GM12891 (cell line): ENCODE data around the gene DDX41.

Experiments
- POLR2A ChIP-seq: IDR thresholded peaks from 2 replicates; pipeline ENCODE4 v1.6.1; 2011; ENCODE audit warnings: low read depth, low read length, control low read depth
- POLR2AphosphoS5 ChIP-seq: IDR thresholded peaks from 2 replicates; pipeline ENCODE4 v1.6.1; 2011; ENCODE audit warnings: low read depth, low read length, control low read depth
- TAF1 ChIP-seq: IDR thresholded peaks from 2 replicates; pipeline ENCODE4 v1.6.1; 2011; ENCODE audit warnings: low read depth, low read length, control low read depth

DNA sequence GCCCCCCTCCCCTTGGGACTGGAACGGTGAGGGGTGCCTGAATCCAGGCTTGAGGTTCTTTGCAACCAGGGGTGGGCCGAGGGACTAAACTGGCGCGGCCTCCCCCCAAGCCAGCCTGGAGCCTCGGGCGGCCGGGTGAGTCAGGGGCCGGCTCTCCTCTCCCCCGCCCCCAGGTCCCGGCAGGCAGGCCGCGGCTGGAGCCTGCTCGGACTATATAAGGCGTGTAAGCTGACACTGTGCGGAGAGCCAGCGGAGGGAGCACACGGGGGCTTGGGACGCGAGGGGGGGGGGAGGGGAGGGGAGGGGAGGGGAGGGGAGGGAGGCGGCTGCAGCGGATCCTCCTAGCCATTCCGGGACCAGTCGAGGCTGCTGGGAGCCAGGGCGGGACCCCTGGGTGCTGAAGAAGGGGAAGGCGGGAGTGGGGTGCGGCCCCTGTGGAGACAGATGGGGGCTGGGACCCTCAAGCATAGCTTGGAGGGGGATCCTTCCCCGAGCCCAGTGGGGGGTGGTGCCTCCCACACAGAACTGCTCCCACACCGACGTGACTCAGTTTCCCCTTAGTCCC lies 20.0 kb downstream of the DDX41 start:
- TF ChIP-seq POLR2AphosphoS5 (no peak), POLR2A (no peak), TAF1 (no peak)
